ENCODE measurements around the gene ROBO3.

Gene ROBO3

GRCh38 chr11:124922831-124923230 lies 57.6 kb downstream of the ROBO3 start:
- DNase-seq (ENCODE audit: low read depth), result no peak

DNA sequence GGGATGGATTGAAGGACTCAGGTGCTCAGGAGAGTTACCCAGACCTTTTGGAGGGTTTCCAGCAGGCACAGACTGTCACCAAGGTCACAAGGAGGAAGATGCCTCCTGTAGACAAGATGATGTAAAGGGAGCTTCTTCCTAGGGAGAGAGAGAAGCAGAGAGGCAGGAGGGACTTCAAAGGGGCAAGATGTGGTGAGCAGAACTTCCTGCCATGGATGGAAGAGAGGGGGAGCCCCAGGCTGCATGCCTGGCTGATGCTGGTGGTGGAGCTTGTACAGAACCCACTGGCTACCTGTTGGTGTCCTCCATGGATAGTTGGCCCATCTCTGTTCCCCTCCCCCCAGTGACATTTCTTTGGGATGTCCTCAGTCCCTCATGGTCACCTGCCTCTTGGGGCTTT lies 58.1 kb downstream of the ROBO3 start:
- DNase-seq (ENCODE audit: low read depth), result no peak

DNA sequence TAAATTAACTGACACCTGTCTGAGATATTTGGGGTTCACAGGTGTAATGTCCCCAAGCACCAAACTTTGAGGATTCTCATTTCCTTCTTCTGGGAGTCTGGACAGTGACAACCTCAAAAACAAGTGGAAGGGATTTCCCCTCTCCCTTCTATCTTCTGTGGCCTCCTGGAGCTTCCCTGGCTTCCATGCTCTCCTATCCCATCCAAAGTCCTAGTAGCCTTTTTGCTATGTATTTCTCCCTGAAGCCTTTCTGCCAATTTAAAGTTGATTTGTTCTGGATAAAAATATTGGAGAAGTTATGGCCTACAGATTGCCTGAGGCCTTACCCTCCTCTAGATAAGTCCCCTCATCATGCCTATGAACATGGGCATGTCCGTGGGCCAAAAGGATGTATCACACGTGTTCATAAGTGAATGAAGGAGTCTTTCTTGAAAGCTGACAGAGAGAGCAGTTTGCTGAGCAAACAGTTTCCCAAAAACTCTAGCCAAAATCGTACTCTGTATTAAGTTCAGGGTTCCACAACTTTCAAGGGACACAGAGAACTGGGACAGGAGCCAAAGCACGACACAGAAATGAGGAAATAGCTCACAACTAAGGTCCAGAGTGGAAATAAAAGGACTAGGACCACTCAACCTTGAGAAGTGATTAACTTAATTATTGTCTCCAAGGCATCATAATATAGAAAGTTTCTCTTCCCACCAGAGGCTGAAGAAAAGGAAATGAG lies 63.9 kb downstream of the ROBO3 start:
- no peak for DNase-seq (ENCODE audit: low read depth)

GRCh38 chr11:124930799-124931198 lies 65.6 kb downstream of the ROBO3 start:
- no peak for DNase-seq (ENCODE audit: low read depth)

All from iris pigment epithelial cell (primary cell).